Right atrium auricular region (tissue), 2 donors: ENCODE results near the gene TRAF2. TPM values are rescaled to one million over a fixed set of nuclear protein-coding genes. Genes with fewer than 3 reads are reported as not detected.
"Not testable (repeated sequence)": the region's sequence is repeated elsewhere in the genome, so short reads cannot be mapped to it uniquely, and the experiment has no call there.

Experiments used
- DNase-seq: peaks from one replicate; pipeline ENCODE4 v3.0.0-alpha.2; 2019; ENCODE audit warnings: low spot score
- H3K27ac ChIP-seq, 2 donors: fragments of 200-600 bp; sonication (generic); 1 replicate in 1 of 2; 2 replicates in 1 of 2; pipeline ENCODE4 v1.5.1; 2016 to 2019
- H3K27me3 ChIP-seq, 2 donors: fragments of 200-600 bp; sonication (generic); one replicate each; pipeline versions ENCODE4 v1.5.1 to v1.6.0; 2017 to 2019
- H3K36me3 ChIP-seq: fragments of 200-600 bp; sonication (generic); one replicate; pipeline ENCODE4 v1.5.1; 2016
- H3K4me1 ChIP-seq, 2 donors: fragments of 200-600 bp; sonication (generic); one replicate each; pipeline versions ENCODE4 v1.5.1 to v1.6.0; 2017 to 2019
- H3K4me3 ChIP-seq, 2 donors: fragments of 200-600 bp; sonication (generic); 1 replicate in 1 of 2; 2 replicates in 1 of 2; pipeline ENCODE4 v1.5.1; 2017 to 2019; ENCODE audit warnings: mild to moderate bottlenecking in 1 of 2, moderate library complexity in 1 of 2
- H3K9me3 ChIP-seq, 2 donors: fragments of 200-600 bp; sonication (generic); one replicate each; pipeline ENCODE4 v1.5.1; 2019
- CTCF ChIP-seq, 2 donors: fragments of 200-600 bp; sonication (generic); IDR thresholded peaks; one replicate each; pipeline ENCODE4 v1.5.1; 2019; ENCODE audit warnings: antibody characterized with exemption in 2 of 2
- total RNA-seq, 2 donors: library from RNA; depleted of rRNA; stranded (reverse); fragments of >200 nt; gene quantifications; one replicate each; pipeline ENCODE4 v1.1.0, GENCODE V29; 2016

The TRAF2 gene
- total RNA-seq: 1 to 10 TPM; 1.9 to 4.1 TPM

DNA sequence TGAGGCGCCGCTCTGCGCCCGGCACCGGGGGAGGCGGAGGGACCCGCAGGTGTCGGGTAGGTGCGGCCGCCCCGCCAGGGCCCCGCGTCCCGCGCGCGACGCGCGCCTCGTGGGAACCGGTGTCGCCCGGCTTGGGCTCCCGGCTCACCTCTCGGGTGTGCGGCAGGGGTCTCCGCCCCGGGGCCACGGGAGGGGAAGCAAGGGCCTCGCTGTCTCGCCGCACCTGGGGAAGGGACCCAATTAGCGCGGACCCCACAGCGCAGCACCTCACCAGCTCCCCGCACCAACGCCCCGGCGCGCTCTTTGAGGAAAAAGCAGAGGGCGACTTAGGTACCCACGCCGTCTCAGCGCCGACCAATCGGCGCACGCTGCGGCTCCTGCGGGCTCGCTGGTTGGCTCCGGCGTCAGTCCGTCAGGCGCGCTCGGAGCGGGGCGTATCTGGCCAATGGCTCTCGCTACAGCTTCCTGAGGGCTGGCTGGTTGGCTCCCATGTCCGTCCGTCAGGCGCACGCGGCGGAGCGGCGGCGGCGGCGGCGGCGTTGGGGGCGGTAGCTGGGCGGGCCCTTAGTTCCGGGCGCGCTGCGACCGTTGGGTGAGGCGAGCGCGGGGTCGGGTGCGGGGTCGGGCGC lies at the start of gene TRAF2:
TRAF2 (plus strand) TSS at position 567 of the 629 bp plus-strand sequence. CDS start 12,225 bp downstream, outside the sequence.
- TF ChIP-seq CTCF (IDR thresholded peaks at IDR 0.05): no peak
- Histone ChIP-seq H3K27ac (peak within 1 kb of the TSS; percentile 79 to 90), H3K36me3 (no peaks in the 10 kb centered on the region), H3K4me1 (peaks cover 0 to 34% of the 10 kb centered on the region in 2 donors), H3K27me3 (no peaks in the 10 kb centered on the region), H3K9me3 (no peaks in the 10 kb centered on the region), H3K4me3 (peak within 1 kb of the TSS; percentile 80 to 97)
- peak; percentile 97 for DNase-seq

GRCh38 chr9:136837146-136837855 lies 49.0 kb upstream of the TRAF2 start:
- H3K4me3 ChIP-seq: no peak overlapping the region
- peaks cover 0 to 22% of the 10 kb centered on the region in 2 donors for H3K4me1 ChIP-seq
- H3K9me3 ChIP-seq: no peaks in the 10 kb centered on the region
- H3K27me3 ChIP-seq: no peaks in the 10 kb centered on the region
- peaks cover 24% of the 10 kb centered on the region for H3K36me3 ChIP-seq
- no peak for TF ChIP-seq CTCF (IDR thresholded peaks at IDR 0.05)
- no peak overlapping the region for H3K27ac ChIP-seq
- no peak for DNase-seq

GRCh38 chr9:136837856-136838277 lies 48.4 kb upstream of the TRAF2 start:
- H3K27me3 ChIP-seq, H3K27ac ChIP-seq, DNase-seq, H3K4me3 ChIP-seq, H3K9me3 ChIP-seq: not testable (repeated sequence)
- peaks cover 20% of the 10 kb centered on the region for H3K36me3 ChIP-seq
- peaks cover 0 to 28% of the 10 kb centered on the region in 2 donors for H3K4me1 ChIP-seq

DNA sequence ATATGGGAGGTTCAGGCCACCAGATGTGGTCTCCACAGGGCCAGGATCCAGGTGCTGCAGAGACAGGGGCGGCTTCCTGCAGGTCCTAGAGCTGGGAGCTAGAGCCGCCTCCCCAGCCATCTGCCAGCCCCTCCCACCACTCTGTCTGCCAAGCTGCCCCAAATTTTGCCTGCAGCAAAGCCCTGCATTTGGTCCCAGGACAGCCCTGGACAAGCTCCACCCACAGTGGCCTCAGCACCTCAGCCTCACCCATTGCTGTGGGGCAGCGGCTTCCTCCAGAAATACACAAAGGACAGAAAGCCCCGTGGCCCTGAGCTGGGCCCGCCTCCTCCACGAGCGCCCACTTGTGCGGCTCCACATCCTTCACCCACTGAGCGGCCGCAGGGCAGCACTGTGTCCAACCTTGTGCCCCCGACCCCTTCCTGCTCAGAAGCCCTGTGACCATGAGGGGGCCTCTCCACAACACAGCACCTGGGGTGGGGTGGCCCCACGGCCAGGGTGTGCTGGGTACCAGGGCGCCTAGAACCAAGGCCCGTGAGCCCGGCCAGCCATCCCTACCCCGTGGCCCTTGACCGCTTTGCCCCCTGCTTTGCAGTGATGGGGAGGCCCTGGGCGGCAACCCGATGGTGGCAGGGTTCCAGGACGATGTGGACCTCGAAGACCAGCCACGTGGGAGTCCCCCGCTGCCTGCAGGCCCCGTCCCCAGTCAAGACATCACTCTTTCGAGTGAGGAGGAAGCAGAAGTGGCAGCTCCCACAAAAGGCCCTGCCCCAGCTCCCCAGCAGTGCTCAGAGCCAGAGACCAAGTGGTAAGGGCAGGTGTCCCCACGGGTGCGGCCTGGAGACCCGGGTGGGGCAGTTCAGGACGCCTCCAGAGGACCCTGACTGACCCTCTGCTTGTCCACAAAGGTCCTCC lies 47.7 kb upstream of the TRAF2 start:
- TF ChIP-seq CTCF (IDR thresholded peaks at IDR 0.05): no peak
- no peak overlapping the region for H3K27ac ChIP-seq
- no peak for DNase-seq
- H3K9me3 ChIP-seq: no peaks in the 10 kb centered on the region
- H3K4me1 ChIP-seq: peaks cover 0 to 35% of the 10 kb centered on the region in 2 donors
- H3K27me3 ChIP-seq: no peaks in the 10 kb centered on the region
- peaks cover 20% of the 10 kb centered on the region for H3K36me3 ChIP-seq
- no peak overlapping the region for H3K4me3 ChIP-seq

DNA sequence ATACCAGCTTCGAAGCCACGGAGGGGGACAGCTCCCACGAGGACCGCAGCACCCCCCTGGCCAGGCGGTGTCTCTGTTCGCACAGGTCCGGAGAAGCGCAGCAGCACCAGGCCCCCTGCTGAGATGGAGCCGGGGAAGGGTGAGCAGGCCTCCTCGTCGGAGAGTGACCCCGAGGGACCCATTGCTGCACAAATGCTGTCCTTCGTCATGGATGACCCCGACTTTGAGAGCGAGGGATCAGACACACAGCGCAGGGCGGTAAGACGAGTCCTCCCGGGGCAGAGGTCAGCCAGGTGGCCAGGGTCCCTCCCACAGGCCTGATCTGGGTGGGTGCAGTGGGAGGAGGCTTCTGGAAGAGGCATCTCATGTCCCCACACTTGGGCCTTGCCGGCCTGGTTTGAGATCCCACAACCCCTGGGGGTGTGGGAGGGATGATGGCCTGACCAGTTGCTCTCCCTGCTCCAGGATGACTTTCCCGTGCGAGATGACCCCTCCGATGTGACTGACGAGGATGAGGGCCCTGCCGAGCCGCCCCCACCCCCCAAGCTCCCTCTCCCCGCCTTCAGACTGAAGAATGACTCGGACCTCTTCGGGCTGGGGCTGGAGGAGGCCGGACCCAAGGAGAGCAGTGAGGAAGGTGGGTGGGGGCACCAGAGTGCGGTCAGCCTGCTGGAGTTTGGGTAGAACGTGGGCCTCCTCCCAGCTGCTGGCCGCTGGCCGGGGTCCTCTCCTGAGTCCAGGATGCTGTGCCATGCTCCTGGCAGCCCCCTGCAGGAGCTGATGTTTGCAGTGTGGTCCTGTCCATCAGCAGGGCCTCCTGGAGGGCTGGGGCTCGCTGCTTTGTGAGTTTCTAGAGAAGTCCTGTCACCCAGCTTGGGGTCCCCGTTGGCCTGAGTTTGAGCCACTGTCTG lies 46.8 kb upstream of the TRAF2 start:
- H3K9me3 ChIP-seq: no peaks in the 10 kb centered on the region
- H3K27ac ChIP-seq: no peak overlapping the region
- no peak overlapping the region for H3K4me3 ChIP-seq
- no peak for DNase-seq
- peaks cover 0 to 44% of the 10 kb centered on the region in 2 donors for H3K4me1 ChIP-seq
- peaks cover 20% of the 10 kb centered on the region for H3K36me3 ChIP-seq
- no peaks in the 10 kb centered on the region for H3K27me3 ChIP-seq
- TF ChIP-seq CTCF (IDR thresholded peaks at IDR 0.05): no peak
